ENCODE results near the gene C10orf71. TPM values are rescaled to one million over a fixed set of nuclear protein-coding genes. Genes with fewer than 3 reads are reported as not detected.

Gene C10orf71
- total and polyA plus RNA-seq, 2 of the 8 experiments (the other 6 are each of a cell fraction or from before 2014, with no cell fraction given), result not detected

DNA sequence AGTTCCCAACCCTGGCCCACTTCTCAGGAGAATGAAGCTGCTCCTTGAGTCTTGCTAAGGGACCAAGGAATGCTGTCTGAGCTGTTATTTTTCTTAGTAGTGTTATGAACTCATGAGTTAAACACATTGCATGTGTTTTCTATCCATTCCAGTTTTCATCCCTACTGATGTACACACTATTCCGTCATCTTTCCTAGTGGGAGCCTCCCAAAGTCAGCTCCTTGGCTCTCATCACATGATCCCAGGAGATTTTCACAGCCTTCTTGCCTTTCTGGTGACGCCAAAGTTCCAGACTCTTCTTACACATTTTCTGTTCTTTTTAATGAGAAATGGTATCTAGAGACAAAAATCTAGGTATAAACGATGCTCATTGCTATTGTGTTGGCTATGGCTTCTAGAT is 8.4 kb upstream of the C10orf71 start:
- Histone ChIP-seq H4K8ac (ENCODE audit: extremely low read depth, insufficient read depth, low read length) (no peak overlapping the region), H3K9me3 (ENCODE audit: insufficient read depth in 2 of 2, low read depth in 1 of 2, low read length in 1 of 2) (no peaks in the 10 kb centered on the region), H2AK5ac (ENCODE audit: low read depth, low read length) (no peak overlapping the region), H4K20me1 (replicated peaks in 1 of 2; ENCODE audit: control insufficient read depth in 1 of 2, insufficient read depth in 2 of 2, low read length in 2 of 2) (no peaks in the 10 kb centered on the region), H3K4ac (replicated peaks; ENCODE audit: insufficient read length, low read depth, low read length) (no peak overlapping the region), H2AFZ (ENCODE audit: low read length) (no peak overlapping the region), H3K27ac (ENCODE audit: low read depth, low read length) (no peak overlapping the region), H3K9ac (replicated peaks in 1 of 4; ENCODE audit: extremely low read depth in 1 of 4, low read depth in 3 of 4, low read length in 3 of 4) (no peak overlapping the region), H3K18ac (ENCODE audit: extremely low read depth, low read length) (no peak overlapping the region), H3K23ac (ENCODE audit: insufficient read length) (no peak overlapping the region), H3K79me1 (ENCODE audit: low read depth, low read length) (no peaks in the 10 kb centered on the region), H3K14ac (ENCODE audit: insufficient read length) (no peak overlapping the region), H4K5ac (ENCODE audit: insufficient read length, low read depth, low read length) (no peak overlapping the region), H3K4me3 (ENCODE audit: extremely low read depth in 1 of 4, insufficient read depth in 2 of 4, low read depth in 3 of 4, low read length in 4 of 4) (no peak overlapping the region), H2BK120ac (replicated peaks; ENCODE audit: low read depth, low read length) (no peak overlapping the region), H3K56ac (replicated peaks; ENCODE audit: insufficient read length, low read depth, low read length) (no peak overlapping the region), H3K27me3 (replicated peaks in 1 of 4; ENCODE audit: control insufficient read depth in 3 of 4, extremely low read depth in 1 of 4, insufficient read depth in 3 of 4, low read length in 3 of 4) (no peaks in the 10 kb centered on the region), H3K23me2 (ENCODE audit: low read depth, low read length) (no peaks in the 10 kb centered on the region), H2BK12ac (ENCODE audit: low read depth, low read length) (no peak overlapping the region), H2BK20ac (ENCODE audit: low read length) (no peak overlapping the region), H2BK15ac (ENCODE audit: low read length) (no peak overlapping the region), H2BK5ac (ENCODE audit: low read depth, low read length) (no peak overlapping the region), H3K4me2 (ENCODE audit: insufficient read depth in 1 of 2, low read depth in 2 of 2, low read length in 2 of 2) (no peak overlapping the region), H4K91ac (replicated peaks; ENCODE audit: insufficient read length, low read length) (no peak overlapping the region), H3K36me3 (ENCODE audit: control insufficient read depth in 2 of 4, insufficient read depth in 4 of 4, low read length in 3 of 4) (no peaks in the 10 kb centered on the region), H3K4me1 (replicated peaks in 1 of 4; ENCODE audit: control insufficient read depth in 3 of 4, insufficient read depth in 4 of 4, low read length in 3 of 4) (no peaks in the 10 kb centered on the region), H3K79me2 (ENCODE audit: control insufficient read depth in 1 of 2, insufficient read depth in 2 of 2, low read length in 2 of 2) (no peaks in the 10 kb centered on the region)
- TF ChIP-seq RXRA (IDR thresholded peaks at IDR 0.05; ENCODE audit: insufficient read depth, low read depth, low read length) (no peak), SUZ12 (IDR thresholded peaks at IDR 0.05; ENCODE audit: low read length) (no peak), CEBPB (IDR thresholded peaks at IDR 0.05; ENCODE audit: low read depth, low read length) (no peak)
- TF ChIP-seq, protein P1, sequence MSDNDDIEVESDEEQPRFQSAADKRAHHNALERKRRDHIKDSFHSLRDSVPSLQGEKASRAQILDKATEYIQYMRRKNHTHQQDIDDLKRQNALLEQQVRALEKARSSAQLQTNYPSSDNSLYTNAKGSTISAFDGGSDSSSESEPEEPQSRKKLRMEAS (IDR thresholded peaks at IDR 0.05), result no peak
- CTCF ChIA-PET (ENCODE audit: partially characterized antibody), result interaction anchor here (1.2 to 1.4 kb wide), 3 partner anchors 9 to 15 kb away, joined by 3 to 7 read pairs (median 4); no protein-coding TSS in a partner anchor
- FAIRE-seq (no peak), DNase-seq (ENCODE audit: low read depth in 1 of 2, low spot score in 2 of 2) (no peak)
- POLR2A ChIA-PET (ENCODE audit: partially characterized antibody), result no interaction called here
- WGBS, 2 experiments (ENCODE audit: extremely low coverage in 1 of 2, insufficient coverage in 1 of 2, insufficient read length in 1 of 2, insufficient replicate concordance in 2 of 2, low coverage in 1 of 2, low lambda C conversion rate in 2 of 2, missing lambda C conversion rate in 1 of 2), result 94% methylated on average over 3 of the region's 3 CpGs; no CpG with 5 or more reads in 1 of the 2 experiments
